Natural killer cell (primary cell): ENCODE measurements around the gene TCF7L2. TPM values are rescaled to one million over a fixed set of nuclear protein-coding genes. Genes with fewer than 3 reads are reported as not detected.

Experiments
- ATAC-seq, 3 donors: fragments of 150-1000 bp in 2 of 3; fragments of 200-7000 bp in 1 of 3; cut with Tn5 transposase; 1 replicate in 1 of 3; 2 replicates in 2 of 3; pipeline ENCODE4 v1.10.0; 2021; ENCODE audit warnings: mild to moderate bottlenecking in 2 of 3, moderate library complexity in 2 of 3
- DNase-seq, 2 donors: peaks; one replicate each; pipeline versions ENCODE4 v3.0.0 to v3.0.0-alpha.2; 2013 to 2021; ENCODE audit warnings: mixed read lengths in 1 of 2
- H3K27ac ChIP-seq: one replicate; pipeline ENCODE4 v1.5.1; 2013; ENCODE audit warnings: mild to moderate bottlenecking, low read length
- H3K27me3 ChIP-seq: one replicate; pipeline ENCODE4 v1.6.1; 2013; ENCODE audit warnings: low read length; ENCODE audit not compliant: control insufficient read depth, insufficient read depth
- H3K36me3 ChIP-seq: one replicate; pipeline ENCODE4 v1.6.1; 2013; ENCODE audit warnings: low read length; ENCODE audit not compliant: control insufficient read depth, insufficient read depth
- H3K4me1 ChIP-seq: one replicate; pipeline ENCODE4 v1.6.1; 2013; ENCODE audit warnings: low read length; ENCODE audit not compliant: control insufficient read depth, insufficient read depth
- H3K4me3 ChIP-seq: one replicate; pipeline ENCODE4 v1.5.1; 2013; ENCODE audit warnings: low read length
- H3K9me3 ChIP-seq: one replicate; pipeline ENCODE4 v1.6.1; 2013; ENCODE audit warnings: low read length; ENCODE audit not compliant: control insufficient read depth, insufficient read depth
- H3K27ac Mint-ChIP-seq, 2 donors: one replicate each; pipeline ENCODE4 v1.8.0; 2022; ENCODE audit warnings: mild to moderate bottlenecking in 2 of 2, mixed read lengths in 2 of 2, moderate library complexity in 1 of 2
- H3K27me3 Mint-ChIP-seq, 2 donors: one replicate each; pipeline ENCODE4 v1.8.0; 2022; ENCODE audit warnings: low read depth in 2 of 2, mixed read lengths in 2 of 2
- H3K36me3 Mint-ChIP-seq: one replicate; pipeline ENCODE4 v1.8.0; 2022; ENCODE audit warnings: mixed read lengths
- H3K4me1 Mint-ChIP-seq, 2 donors: one replicate each; pipeline ENCODE4 v1.8.0; 2022; ENCODE audit warnings: mixed read lengths in 2 of 2
- H3K4me3 Mint-ChIP-seq: one replicate; pipeline ENCODE4 v1.8.0; 2022; ENCODE audit warnings: mild to moderate bottlenecking, moderate library complexity, mixed read lengths
- H3K9me3 Mint-ChIP-seq, 2 donors: one replicate each; pipeline ENCODE4 v1.8.0; 2022; ENCODE audit warnings: mixed read lengths in 2 of 2
- CTCF ChIP-seq: fragments of 200-600 bp; IDR thresholded peaks from one replicate; pipeline ENCODE4 v1.8.0; 2022; ENCODE audit warnings: antibody characterized with exemption
- WGBS: methylation state at CpG from one replicate; pipeline ENCODE4 v1.1.7; 2013; ENCODE audit warnings: missing lambda C conversion rate; ENCODE audit not compliant: insufficient coverage; 5-methylcytosine and 5-hydroxymethylcytosine counted together
- intact Hi-C: fragments of 100-400 bp; cut with micrococcal nuclease; formaldehyde crosslinking; loops from one replicate; pipeline ENCODE4 v1.14.2; 2022
- total RNA-seq, 4 donors: library from RNA; stranded (reverse); fragments of 120-200 nt in 1 of 4; gene quantifications; one replicate each; pipeline versions ENCODE4 v1.2.3 to v1.2.4, GENCODE V29; 2013 to 2022

TCF7L2 gene
- total RNA-seq, 3 donors from 2014 or later (not counting 1 experiment from before 2014, with no cell fraction given), result 10.4 to 32.7 (median 15.3) TPM

GRCh38 chr10:113069595-113069994 lies 119.5 kb downstream of the TCF7L2 start:
- Mint-ChIP-seq H3K27ac (no peak overlapping the region), H3K9me3 (no peaks in the 10 kb centered on the region), H3K36me3 (no peaks in the 10 kb centered on the region), H3K4me3 (no peak overlapping the region), H3K4me1 (no peaks in the 10 kb centered on the region), H3K27me3 (no peaks in the 10 kb centered on the region)
- no peak overlapping the region for H3K27ac ChIP-seq
- no peak overlapping the region for H3K4me3 ChIP-seq
- no peaks in the 10 kb centered on the region for H3K36me3 ChIP-seq
- ATAC-seq, result no peak
- DNase-seq, result no peak
- intact Hi-C loops, result no loop called here
- 92% methylated on average over 7 of the region's 7 CpGs for WGBS
- no peaks in the 10 kb centered on the region for H3K9me3 ChIP-seq
- H3K27me3 ChIP-seq, result no peaks in the 10 kb centered on the region
- no peaks in the 10 kb centered on the region for H3K4me1 ChIP-seq
- no peak for TF ChIP-seq CTCF

GRCh38 chr10:113071446-113071845 lies 121.4 kb downstream of the TCF7L2 start:
- Histone ChIP-seq H3K9me3 (no peaks in the 10 kb centered on the region), H3K27ac (no peak overlapping the region), H3K4me1 (no peaks in the 10 kb centered on the region), H3K36me3 (no peaks in the 10 kb centered on the region), H3K27me3 (no peaks in the 10 kb centered on the region), H3K4me3 (no peak overlapping the region)
- DNase-seq, result no peak
- ATAC-seq, result no peak
- WGBS, result 88% methylated on average over 5 of the region's 7 CpGs
- Mint-ChIP-seq H3K4me1 (no peaks in the 10 kb centered on the region), H3K27ac (no peak overlapping the region), H3K9me3 (no peaks in the 10 kb centered on the region), H3K36me3 (no peaks in the 10 kb centered on the region), H3K4me3 (no peak overlapping the region), H3K27me3 (no peaks in the 10 kb centered on the region)
- no peak for TF ChIP-seq CTCF
- intact Hi-C loops, result no loop called here

GRCh38 chr10:113073549-113074189 lies 123.6 kb downstream of the TCF7L2 start:
- H3K4me1 Mint-ChIP-seq, result no peaks in the 10 kb centered on the region
- Histone ChIP-seq H3K4me3 (no peak overlapping the region), H3K9me3 (no peaks in the 10 kb centered on the region), H3K27me3 (no peaks in the 10 kb centered on the region), H3K36me3 (no peaks in the 10 kb centered on the region), H3K4me1 (no peaks in the 10 kb centered on the region), H3K27ac (no peak overlapping the region)
- no peak overlapping the region for H3K4me3 Mint-ChIP-seq
- no peak for DNase-seq
- H3K9me3 Mint-ChIP-seq, result no peaks in the 10 kb centered on the region
- H3K27me3 Mint-ChIP-seq, result no peaks in the 10 kb centered on the region
- H3K27ac Mint-ChIP-seq, result no peak overlapping the region
- no peak for ATAC-seq
- 90% methylated on average over 23 of the region's 23 CpGs for WGBS
- intact Hi-C loops, result no loop called here
- no peaks in the 10 kb centered on the region for H3K36me3 Mint-ChIP-seq
- no peak for TF ChIP-seq CTCF

GRCh38 chr10:113076949-113077348 lies 126.9 kb downstream of the TCF7L2 start:
- H3K27me3 Mint-ChIP-seq, result no peaks in the 10 kb centered on the region
- DNase-seq, result no peak
- no peaks in the 10 kb centered on the region for H3K4me1 Mint-ChIP-seq
- no peak for ATAC-seq
- Histone ChIP-seq H3K27ac (no peak overlapping the region), H3K27me3 (no peaks in the 10 kb centered on the region), H3K9me3 (no peaks in the 10 kb centered on the region), H3K36me3 (no peaks in the 10 kb centered on the region), H3K4me3 (no peak overlapping the region), H3K4me1 (no peaks in the 10 kb centered on the region)
- intact Hi-C loops, result no loop called here
- H3K36me3 Mint-ChIP-seq, result no peaks in the 10 kb centered on the region
- WGBS, result 78% methylated on average over 1 of the region's 1 CpG
- no peak overlapping the region for H3K4me3 Mint-ChIP-seq
- H3K9me3 Mint-ChIP-seq, result no peaks in the 10 kb centered on the region
- no peak overlapping the region for H3K27ac Mint-ChIP-seq
- no peak for TF ChIP-seq CTCF
